Ramos (cell line): ENCODE data around the gene PPM1L.
"Not testable (repeated sequence)": the region's sequence is repeated elsewhere in the genome, so short reads cannot be mapped to it uniquely, and the experiment has no call there.

Source experiments
- in situ Hi-C: fragments of 300-500 bp; cut with MboI; formaldehyde crosslinking; loops from one replicate; pipeline ENCODE4 v1.14.3; 2022; ENCODE audit warnings: low sequenced_read_pairs; ENCODE audit not compliant: unreplicated experiment

The PPM1L gene

DNA sequence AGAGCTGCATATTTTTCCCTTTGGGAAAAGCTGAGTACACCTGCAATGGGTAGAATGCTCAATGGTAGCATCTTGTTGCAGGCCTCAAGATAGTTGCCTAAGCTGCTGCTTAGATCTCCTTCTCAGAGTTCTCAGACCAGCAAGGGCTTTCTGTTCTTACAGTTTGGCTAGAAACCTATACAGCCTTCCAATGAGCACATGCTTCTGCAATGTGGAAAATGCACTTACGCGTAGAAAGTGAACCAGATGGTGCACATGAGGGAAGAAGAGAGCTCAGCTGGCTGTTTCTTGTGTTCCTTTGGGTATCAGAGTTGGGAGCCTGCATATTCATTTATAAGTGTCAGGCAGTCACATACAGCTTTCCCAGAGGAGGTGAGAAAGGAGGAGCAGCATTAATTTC, 212.7 kb downstream of the PPM1L start:
- in situ Hi-C loops = no loop called here

DNA sequence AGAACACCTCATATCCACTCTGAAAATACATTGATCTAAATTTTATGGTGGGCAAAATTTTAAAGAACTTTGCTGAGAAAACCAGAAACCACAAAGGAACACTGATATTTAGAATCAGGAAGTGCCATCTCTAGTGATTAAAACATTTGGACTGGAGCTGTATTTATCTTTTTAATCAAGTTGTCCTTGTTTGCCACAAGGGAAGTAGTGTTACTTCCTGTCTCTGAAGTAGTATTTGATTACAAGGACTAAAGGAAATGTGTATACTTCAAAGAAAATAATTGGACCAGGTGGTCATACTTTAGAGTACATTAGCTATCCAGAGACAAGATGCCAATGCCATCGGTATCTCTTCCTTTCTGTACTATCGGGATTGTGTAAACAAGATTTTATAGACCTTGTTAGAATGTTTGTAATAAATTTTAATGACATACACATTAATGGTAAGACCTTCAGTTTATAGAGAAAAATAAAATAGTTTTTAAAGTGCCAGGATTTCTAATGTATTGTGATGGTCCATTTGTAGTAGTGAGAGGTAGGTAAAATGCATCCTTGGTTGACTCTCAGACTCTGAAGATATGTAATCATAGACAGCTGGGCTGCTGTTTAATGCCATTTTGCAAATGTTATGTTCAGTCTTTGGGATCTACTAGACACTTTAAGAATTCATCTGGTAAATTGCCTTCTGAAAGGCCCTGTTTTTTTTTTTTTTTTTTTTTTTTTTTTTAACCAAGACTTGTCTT, 217.2 kb downstream of the PPM1L start:
- in situ Hi-C loops = no loop called here

DNA sequence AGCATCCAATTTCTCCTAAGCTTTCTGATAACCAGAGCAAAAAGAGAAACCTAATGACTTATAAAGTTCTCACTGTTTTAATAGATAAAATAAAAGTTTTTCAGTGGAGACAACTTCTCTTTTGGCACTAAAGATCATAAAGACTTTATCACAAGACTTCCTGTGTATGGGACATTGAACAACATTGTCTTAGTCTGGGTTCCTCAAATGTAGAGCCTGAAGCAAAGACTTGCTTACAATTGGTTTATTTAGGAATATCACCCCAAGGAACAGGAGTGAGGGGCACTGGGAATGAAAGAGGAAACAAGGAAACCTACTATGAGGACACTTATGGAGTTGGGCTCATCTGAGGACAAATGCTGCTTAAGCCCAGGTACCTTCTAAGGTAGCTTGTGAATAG, 221.7 kb downstream of the PPM1L start:
- in situ Hi-C loops = no loop called here

GRCh38 chr3:160980740-160981139, 224.7 kb downstream of the PPM1L start:
- in situ Hi-C loops = no loop called here

DNA sequence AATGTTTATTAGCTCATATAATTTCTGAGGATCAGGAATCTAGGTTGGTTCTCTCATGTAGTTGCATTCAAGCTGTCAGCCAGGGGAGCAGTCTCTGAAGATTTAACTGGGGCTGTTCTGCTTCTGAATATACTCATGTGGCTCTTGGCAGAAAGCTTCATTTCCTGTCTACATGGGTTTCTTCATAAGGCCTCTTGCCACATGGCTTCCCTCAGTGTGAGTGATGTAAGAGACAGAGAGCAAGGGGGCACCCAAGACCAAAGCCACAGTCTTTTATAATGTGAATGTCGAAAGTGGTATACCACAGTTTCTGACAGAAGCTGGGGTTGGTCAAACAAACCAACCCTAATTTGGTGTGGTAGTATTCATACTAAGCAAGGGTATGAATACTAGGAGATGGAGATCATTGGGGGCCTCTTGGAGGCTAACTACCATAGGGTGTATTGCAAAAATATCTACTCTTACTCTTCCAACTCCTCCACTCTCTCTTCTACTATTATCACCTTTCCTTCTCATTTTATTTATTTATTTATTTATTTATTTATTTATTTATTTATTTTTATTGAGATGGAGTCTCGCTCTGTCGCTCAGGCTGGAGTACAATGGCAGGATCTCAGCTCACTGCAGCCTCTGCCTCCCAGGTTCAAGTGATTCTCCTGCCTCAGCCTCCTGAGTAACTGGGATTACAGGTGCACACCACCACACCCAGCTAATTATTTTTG, 225.3 kb downstream of the PPM1L start:
- in situ Hi-C loops = no loop called here

DNA sequence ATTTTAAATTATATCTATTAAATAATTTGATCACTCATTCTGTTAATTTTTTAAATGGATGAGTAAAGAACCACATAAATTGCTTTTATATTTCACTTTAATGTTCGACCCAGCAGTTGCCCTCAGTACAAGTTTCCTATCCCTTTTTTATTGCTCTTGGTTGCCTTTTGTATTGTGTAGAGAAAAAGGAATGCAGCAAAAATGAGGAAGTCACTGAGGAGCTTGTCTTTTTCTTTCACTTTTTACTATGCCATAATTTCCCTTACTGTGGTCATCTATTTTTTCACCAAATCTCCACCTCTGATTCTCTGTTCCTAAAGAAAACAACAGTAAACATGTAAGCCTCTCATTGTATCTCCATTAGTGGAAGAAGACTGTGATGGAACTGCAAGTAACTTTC, 226.5 kb downstream of the PPM1L start:
- in situ Hi-C loops = no loop called here

DNA sequence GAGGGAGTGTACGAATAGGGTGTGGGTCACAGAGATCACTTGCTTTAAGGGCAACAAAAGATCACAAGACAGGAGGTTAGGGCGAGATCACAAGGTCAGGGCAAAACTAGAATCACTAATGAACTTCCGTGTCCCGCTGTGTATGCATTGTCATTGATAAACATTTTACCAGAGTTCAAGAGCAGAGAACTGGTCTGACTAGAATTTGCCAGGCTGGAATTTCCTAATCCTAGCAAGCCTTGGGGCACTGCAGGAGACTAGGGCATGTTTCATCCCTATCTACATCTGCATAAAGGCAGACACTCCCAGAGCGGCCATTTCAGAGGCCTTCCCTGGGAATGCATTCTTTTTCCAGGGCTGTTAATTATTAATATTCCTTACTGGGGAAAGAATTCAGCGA, 227.9 kb downstream of the PPM1L start:
- in situ Hi-C loops = not testable (repeated sequence)

DNA sequence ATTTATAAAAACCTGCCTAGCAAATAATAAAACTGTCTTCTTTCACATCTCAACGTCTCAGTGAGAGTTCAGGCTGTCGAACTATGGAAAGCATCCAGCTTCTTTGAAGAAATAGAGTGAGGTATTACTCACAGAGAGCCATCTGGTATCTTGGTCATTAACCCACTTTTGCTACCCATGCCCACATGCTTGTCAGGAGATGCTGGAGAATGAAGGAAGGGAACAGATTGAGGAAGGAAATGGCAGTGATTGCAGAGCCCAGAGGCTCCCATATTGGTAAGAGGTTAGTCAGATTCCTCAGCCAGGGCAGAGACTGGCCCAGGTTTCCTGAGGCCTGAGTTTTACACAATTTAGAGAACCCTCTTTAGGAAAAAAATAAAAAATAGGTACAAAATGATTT, 230.0 kb downstream of the PPM1L start:
- in situ Hi-C loops = no loop called here

- in situ Hi-C loops = no loop called here
These were observed 232.2 kb downstream of the PPM1L start for GRCh38 chr3:160987982-160988964.

DNA sequence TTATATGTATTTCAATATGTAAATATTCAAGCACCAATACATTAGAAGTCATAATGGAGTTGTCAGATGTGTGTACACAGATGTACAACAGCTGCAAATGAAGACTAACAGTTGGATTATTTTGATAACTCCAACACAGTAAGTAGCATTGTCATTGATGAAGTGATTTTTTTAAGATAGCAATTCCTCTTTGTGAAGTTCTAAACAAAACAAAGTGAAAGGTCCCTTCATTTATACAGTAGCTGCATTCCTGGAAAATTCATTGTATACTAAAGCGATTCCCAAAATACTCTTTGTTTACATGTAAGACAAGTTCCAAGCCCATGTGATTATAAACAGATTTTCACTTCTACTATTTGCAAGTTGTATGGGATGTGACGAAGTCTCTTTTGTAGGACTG, 234.4 kb downstream of the PPM1L start:
- in situ Hi-C loops = no loop called here

- in situ Hi-C loops = no loop called here
These were observed 236.7 kb downstream of the PPM1L start for GRCh38 chr3:160992712-160993111.

DNA sequence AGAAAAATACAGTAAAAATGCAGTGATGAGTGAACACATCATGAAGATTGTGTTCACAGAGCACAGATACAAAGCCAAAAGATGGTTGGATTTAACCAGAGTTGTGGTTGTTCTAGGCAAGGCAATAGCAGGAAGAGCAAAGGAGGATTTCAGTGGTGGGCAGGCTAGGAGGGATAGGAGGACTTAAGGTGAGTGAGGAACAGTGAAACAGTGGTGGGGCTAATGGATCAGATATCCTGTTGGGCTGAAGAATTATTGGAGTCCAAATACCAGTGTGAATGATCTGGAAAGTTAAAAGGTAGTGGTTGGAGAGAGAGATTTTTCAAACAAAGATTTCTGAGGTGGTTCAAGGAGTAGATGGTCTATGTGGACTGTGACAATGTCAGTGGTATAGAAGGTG, 240.8 kb downstream of the PPM1L start:
- in situ Hi-C loops = no loop called here

DNA sequence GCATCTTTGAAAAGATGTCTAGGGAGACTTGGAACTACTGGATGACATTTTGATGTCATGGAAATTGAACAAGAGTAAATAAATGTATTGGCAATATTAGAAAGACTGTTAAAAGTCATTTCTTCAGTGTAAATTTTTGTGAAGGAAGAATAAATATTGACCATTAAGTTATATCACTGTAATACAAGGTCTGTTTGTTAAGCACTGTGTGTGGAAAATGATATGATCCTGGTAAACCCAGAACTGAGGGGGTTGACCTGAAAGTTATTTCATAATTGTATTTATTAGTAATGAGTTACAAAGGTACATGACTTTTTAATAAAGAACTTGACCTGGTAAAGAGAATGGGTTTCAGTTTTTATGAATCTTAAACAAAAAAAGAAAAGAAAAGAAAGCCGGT, 242.6 kb downstream of the PPM1L start:
- in situ Hi-C loops = no loop called here

DNA sequence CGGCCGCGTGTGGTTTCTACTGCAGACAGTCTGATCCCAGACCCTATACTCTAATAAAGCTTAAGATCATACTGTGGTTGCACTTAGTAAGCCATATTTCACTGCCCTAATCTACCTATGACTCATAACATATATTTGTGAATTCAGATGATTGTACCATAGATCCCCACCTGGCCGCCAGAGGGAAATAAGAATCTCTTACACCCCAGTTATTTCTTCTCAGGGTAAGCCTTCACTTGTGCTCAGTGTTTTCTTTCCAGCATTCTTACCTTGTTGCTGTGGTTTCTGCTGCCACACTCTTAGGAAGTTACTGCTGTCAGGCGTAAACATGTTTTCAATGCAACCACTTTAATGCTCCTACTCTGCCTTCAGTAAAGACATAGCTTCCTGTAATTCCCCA, 243.2 kb downstream of the PPM1L start:
- in situ Hi-C loops = no loop called here

DNA sequence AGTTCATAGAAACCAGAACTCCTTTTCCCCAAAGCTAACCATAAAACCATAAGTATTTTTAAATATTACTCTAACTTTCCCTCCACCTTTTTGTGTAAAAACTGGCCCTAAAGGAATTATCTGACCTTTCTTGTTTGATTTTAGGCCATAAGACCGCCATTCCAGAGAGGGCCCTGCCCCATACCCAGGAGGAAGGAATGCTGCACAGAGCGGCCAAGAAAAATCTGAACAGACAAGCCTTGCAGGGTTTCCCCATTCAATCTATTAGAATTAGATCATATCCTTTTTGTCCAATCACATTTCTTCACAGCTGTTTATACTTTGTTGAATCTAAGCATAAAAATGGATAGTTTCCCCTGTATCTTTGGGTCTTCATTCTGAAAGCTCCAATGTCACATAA, 252.1 kb downstream of the PPM1L start:
- in situ Hi-C loops = no loop called here

GRCh38 chr3:161010151-161010550, 254.1 kb downstream of the PPM1L start:
- in situ Hi-C loops = not testable (repeated sequence)

DNA sequence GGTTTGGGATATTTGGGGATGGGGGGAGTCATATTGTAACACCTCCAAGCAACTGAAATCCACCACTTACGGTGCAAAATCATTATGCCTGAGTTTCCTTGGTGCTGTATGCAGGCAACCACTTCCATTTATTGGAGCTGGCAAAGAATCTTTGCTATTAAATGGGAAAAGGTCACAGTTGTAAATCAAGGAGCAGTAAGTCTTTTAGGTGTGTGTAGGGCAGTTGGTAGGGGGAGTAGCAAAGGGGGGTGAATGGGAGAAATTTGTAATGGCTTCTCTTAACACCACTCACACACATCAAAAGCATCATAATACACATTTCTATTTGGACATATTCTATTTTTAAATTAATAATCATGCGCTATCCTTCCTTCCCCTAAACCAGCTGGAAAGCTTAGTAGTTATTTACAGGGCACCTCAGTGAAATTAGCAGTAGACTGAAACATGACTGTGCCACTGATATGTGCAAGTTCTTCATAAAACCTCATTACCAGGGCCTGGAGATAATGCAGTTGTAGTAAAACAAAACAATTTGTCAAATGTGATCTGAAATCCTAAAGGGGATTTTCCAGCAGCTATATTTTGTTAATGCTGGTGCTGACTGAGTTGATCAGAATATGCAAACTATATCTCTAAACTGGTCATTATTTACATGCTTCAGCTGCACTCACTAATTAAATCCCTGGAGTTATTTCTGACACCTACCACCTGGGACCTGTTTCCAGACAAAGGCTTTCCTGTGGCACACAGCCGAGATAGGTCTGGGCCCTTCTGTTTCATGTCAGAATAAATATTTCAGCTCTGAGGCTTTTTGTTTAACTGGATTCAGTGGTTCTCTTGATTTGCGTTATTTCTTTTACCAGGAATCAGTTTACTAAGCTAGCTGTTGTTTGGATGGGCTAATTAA, 259.1 kb downstream of the PPM1L start:
- in situ Hi-C loops = no loop called here

GRCh38 chr3:161016417-161017313, 260.6 kb downstream of the PPM1L start:
- in situ Hi-C loops = no loop called here

DNA sequence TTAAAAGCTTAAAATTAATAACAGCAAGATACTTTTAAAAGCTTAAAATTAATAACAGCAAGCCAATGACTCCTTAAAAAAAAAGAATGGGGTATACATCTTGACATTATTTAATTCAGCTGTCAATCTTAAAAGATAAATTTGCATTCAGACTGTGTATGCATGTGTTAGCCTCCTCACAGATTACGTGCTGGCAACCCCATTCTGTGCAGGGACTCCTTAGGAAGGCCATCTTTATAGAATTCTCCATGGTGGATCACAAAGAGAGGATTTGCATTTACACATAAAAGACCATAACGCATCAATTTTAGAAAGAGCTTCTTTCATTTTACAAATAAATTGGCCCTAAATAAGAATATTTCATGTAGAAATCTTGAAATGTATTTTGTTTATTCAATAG, 261.9 kb downstream of the PPM1L start:
- in situ Hi-C loops = no loop called here
